ENCODE measurements around the gene FST.

Gene FST

GRCh38 chr5:53515988-53516387 lies 35.6 kb downstream of the FST start:
- DNase-seq (ENCODE audit: low spot score in 2 of 2): no peak
- in situ Hi-C loops (cut with MboI; ENCODE audit: low sequenced_read_pairs): no loop called here
- no peak overlapping the region for H3K4me3 ChIP-seq
- H3K27me3 ChIP-seq (ENCODE audit: low read depth): no peaks in the 10 kb centered on the region; the same call in 1 of the 2 replicates
- no peaks in the 10 kb centered on the region for H3K36me3 ChIP-seq (replicated peaks)
- no peaks in the 10 kb centered on the region for H3K9me3 ChIP-seq
- peaks cover 3% of the 10 kb centered on the region; the same call in 1 of the 2 replicates for H3K4me1 ChIP-seq

GRCh38 chr5:53520813-53521212 lies 40.4 kb downstream of the FST start:
- Histone ChIP-seq H3K27me3 (ENCODE audit: low read depth) (no peaks in the 10 kb centered on the region), H3K4me3 (no peak overlapping the region), H3K36me3 (replicated peaks) (no peaks in the 10 kb centered on the region), H3K4me1 (peaks cover 3% of the 10 kb centered on the region; the same call in 1 of the 2 replicates), H3K9me3 (no peaks in the 10 kb centered on the region)
- in situ Hi-C loops (cut with MboI; ENCODE audit: low sequenced_read_pairs): no loop called here
- DNase-seq (ENCODE audit: low spot score in 2 of 2): no peak
